ENCODE results near the gene THBS2. TPM values are rescaled to one million over a fixed set of nuclear protein-coding genes. Genes with fewer than 3 reads are reported as not detected.

The THBS2 gene
- polyA plus RNA-seq, 1 donor: 10.7 TPM

DNA sequence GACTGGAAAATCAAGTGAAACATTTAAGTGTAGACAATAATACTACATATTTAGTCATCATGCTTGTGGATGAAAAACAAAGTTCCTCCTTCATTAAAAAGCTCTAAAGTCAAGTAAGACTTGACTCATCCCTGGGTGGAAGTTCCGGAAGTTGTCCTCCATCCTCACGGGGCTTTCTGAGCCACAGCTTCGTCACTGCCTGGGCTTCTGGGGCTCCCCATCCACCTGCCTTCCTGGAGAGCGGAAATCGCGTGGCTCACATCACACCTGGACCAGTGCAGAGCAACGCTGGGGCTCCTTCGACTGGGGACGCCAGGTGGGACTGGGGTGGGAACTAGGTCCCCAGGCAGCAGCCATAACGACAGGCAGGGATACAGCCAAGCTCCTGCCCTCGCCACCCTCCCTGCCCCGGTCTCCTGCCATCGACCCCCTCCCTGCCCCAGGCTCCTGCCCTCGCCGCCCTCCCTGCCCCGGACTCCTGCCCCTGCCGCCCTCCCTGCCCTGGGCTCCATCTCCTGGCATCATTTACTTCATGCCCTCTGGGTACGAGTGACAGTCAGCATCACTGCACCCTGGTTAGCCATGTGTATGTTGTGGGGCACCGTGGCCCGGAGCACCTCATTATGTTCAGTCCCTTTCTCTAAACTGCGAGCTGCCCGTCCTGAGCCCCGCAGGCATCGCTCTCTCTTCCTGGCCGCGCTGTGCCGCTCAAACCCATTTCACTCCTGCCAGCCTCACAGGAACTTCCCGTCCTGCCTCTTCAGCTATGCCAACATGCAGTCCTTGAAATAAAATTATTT, 12.9 kb downstream of the THBS2 start:
- Histone ChIP-seq H3K4me1 (ENCODE audit: control insufficient read depth, insufficient read depth, low read length) (no peaks in the 10 kb centered on the region), H3K4me3 (ENCODE audit: low read length) (no peak overlapping the region), H3K27ac (ENCODE audit: low read length) (no peak overlapping the region), H3K36me3 (ENCODE audit: control insufficient read depth, insufficient read depth, low read length) (no peaks in the 10 kb centered on the region), H3K27me3 (ENCODE audit: control insufficient read depth, insufficient read depth, low read length) (peaks cover 2% of the 10 kb centered on the region), H3K9me3 (ENCODE audit: control insufficient read depth, low read depth, low read length) (peaks cover 4% of the 10 kb centered on the region)
- no peak for DNase-seq
- no CpG with 5 or more reads among the region's 28 CpGs for WGBS (ENCODE audit: insufficient coverage, low lambda C conversion rate)

DNA sequence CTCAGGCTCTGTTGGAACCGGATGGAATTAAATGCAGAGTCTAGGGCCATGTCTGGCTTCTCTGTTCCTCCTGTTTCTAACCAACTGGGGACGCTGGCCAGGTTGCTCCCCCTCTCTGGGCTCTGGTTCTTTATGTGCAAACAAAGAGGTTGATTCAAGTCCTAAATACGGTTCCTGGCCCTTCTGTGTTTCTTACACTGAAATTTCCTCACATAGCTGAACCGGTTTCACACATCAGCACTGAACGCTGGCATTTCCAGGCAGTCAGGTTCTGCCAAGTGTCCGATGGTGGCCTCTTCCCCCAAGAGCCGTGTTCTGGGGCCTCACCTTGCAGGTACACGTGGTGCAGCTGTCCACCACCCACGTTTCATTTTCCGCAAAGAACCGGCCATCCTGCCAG, 13.5 kb downstream of the THBS2 start:
- no peak overlapping the region for H3K27ac ChIP-seq (ENCODE audit: low read length)
- H3K27me3 ChIP-seq (ENCODE audit: control insufficient read depth, insufficient read depth, low read length): peaks cover 2% of the 10 kb centered on the region
- no CpG with 5 or more reads among the region's 11 CpGs for WGBS (ENCODE audit: insufficient coverage, low lambda C conversion rate)
- H3K4me3 ChIP-seq (ENCODE audit: low read length): no peak overlapping the region
- no peak for DNase-seq
- peaks cover 4% of the 10 kb centered on the region for H3K9me3 ChIP-seq (ENCODE audit: control insufficient read depth, low read depth, low read length)
- no peaks in the 10 kb centered on the region for H3K4me1 ChIP-seq (ENCODE audit: control insufficient read depth, insufficient read depth, low read length)
- H3K36me3 ChIP-seq (ENCODE audit: control insufficient read depth, insufficient read depth, low read length): no peaks in the 10 kb centered on the region

- no peak for DNase-seq
- H3K4me1 ChIP-seq (ENCODE audit: control insufficient read depth, insufficient read depth, low read length): no peaks in the 10 kb centered on the region
- H3K27ac ChIP-seq (ENCODE audit: low read length): no peak overlapping the region
- no peak overlapping the region for H3K4me3 ChIP-seq (ENCODE audit: low read length)
- peaks cover 10% of the 10 kb centered on the region for H3K9me3 ChIP-seq (ENCODE audit: control insufficient read depth, low read depth, low read length)
- no CpG with 5 or more reads among the region's 7 CpGs for WGBS (ENCODE audit: insufficient coverage, low lambda C conversion rate)
- H3K36me3 ChIP-seq (ENCODE audit: control insufficient read depth, insufficient read depth, low read length): no peaks in the 10 kb centered on the region
- H3K27me3 ChIP-seq (ENCODE audit: control insufficient read depth, insufficient read depth, low read length): peaks cover 2% of the 10 kb centered on the region
Observed at GRCh38 chr6:169239181-169239580, 14.5 kb downstream of the THBS2 start.

DNA sequence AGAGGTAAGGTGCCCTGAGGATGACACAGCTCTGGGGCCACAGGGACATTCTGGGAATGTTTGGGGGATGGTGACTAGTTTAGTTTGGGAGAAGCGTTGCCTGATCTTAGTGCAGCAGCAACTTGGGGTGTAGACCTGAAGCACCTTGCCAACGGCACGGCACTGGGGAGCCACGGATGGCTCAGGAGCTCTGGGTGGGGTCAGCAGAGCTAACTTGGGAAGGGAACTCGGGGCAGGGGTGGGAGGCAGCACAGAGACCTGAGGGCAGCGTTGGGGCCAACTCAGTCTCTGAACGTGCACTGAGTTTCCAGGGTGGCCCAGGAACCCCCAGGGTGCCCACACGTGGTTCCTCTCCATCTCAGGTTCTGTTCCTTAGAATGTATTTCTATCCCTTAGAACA, 14.9 kb downstream of the THBS2 start:
- Histone ChIP-seq H3K36me3 (ENCODE audit: control insufficient read depth, insufficient read depth, low read length) (no peaks in the 10 kb centered on the region), H3K27ac (ENCODE audit: low read length) (no peak overlapping the region), H3K27me3 (ENCODE audit: control insufficient read depth, insufficient read depth, low read length) (peaks cover 2% of the 10 kb centered on the region), H3K4me3 (ENCODE audit: low read length) (no peak overlapping the region), H3K9me3 (ENCODE audit: control insufficient read depth, low read depth, low read length) (peaks cover 14% of the 10 kb centered on the region), H3K4me1 (ENCODE audit: control insufficient read depth, insufficient read depth, low read length) (no peaks in the 10 kb centered on the region)
- WGBS (ENCODE audit: insufficient coverage, low lambda C conversion rate): 100% methylated on average over 1 of the region's 8 CpGs
- DNase-seq: no peak

DNA sequence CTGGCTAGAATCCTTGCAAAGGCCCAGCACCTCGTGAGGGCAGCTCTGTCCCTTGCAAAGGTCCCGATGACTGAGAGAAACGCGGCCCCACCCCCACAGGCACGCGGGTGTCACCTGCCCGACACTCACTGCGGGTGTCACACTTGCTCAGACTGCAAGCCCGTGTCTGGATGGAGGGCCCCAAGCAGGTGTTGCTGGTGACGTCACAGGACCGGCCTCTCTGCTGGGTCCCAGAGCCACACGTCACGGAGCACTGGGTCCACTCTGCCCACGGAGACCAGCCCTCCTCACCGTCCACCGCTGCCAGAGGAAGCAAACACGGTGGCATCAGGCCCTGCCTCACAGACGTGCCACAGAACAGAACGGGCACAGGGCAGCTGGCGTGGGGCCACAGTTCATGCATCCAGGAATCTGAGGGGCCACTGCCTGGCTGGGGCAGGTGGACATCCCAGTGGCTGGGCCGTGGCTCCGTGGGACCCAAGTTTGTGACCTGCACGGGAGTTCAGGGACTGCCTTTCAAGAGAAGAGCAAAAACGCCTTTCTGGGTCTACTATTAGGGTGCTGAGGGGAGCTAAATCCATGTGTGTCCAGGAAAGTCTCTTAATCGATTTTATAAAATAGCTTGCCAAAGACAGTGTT, 16.0 kb downstream of the THBS2 start:
- H3K27ac ChIP-seq (ENCODE audit: low read length): no peak overlapping the region
- no peaks in the 10 kb centered on the region for H3K4me1 ChIP-seq (ENCODE audit: control insufficient read depth, insufficient read depth, low read length)
- H3K4me3 ChIP-seq (ENCODE audit: low read length): no peak overlapping the region
- H3K36me3 ChIP-seq (ENCODE audit: control insufficient read depth, insufficient read depth, low read length): no peaks in the 10 kb centered on the region
- DNase-seq: no peak
- 88% methylated on average over 1 of the region's 25 CpGs for WGBS (ENCODE audit: insufficient coverage, low lambda C conversion rate)
- H3K27me3 ChIP-seq (ENCODE audit: control insufficient read depth, insufficient read depth, low read length): peaks cover 2% of the 10 kb centered on the region
- peaks cover 25% of the 10 kb centered on the region for H3K9me3 ChIP-seq (ENCODE audit: control insufficient read depth, low read depth, low read length)

DNA sequence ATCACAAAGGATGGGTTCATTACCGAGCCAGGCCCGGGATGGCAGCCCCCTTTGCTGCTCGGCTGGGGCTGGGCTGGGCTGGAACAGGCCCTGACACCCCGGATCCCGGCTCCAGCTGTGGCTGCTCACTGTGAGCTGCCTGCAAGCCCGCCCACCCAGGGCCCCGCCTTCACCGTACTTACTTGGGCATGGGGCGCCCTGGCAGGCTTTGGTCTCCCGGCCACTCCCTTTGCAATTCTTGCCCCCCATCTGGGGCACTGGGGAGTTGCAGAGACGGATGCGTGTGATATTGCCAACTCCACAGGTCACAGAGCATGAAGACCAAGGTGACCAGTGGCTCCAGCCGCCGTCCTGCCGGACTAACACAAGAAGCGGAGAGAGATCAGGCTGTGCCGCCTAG, 16.7 kb downstream of the THBS2 start:
- Histone ChIP-seq H3K4me3 (ENCODE audit: low read length) (no peak overlapping the region), H3K36me3 (ENCODE audit: control insufficient read depth, insufficient read depth, low read length) (no peaks in the 10 kb centered on the region), H3K27ac (ENCODE audit: low read length) (no peak overlapping the region), H3K4me1 (ENCODE audit: control insufficient read depth, insufficient read depth, low read length) (no peaks in the 10 kb centered on the region), H3K27me3 (ENCODE audit: control insufficient read depth, insufficient read depth, low read length) (peaks cover 2% of the 10 kb centered on the region), H3K9me3 (ENCODE audit: control insufficient read depth, low read depth, low read length) (peaks cover 32% of the 10 kb centered on the region)
- no CpG with 5 or more reads among the region's 17 CpGs for WGBS (ENCODE audit: insufficient coverage, low lambda C conversion rate)
- no peak for DNase-seq

GRCh38 chr6:169236545-169236944, 17.1 kb downstream of the THBS2 start:
- peaks cover 35% of the 10 kb centered on the region for H3K9me3 ChIP-seq (ENCODE audit: control insufficient read depth, low read depth, low read length)
- H3K4me1 ChIP-seq (ENCODE audit: control insufficient read depth, insufficient read depth, low read length): no peaks in the 10 kb centered on the region
- DNase-seq: no peak
- H3K27ac ChIP-seq (ENCODE audit: low read length): no peak overlapping the region
- H3K36me3 ChIP-seq (ENCODE audit: control insufficient read depth, insufficient read depth, low read length): no peaks in the 10 kb centered on the region
- WGBS (ENCODE audit: insufficient coverage, low lambda C conversion rate): 81% methylated on average over 2 of the region's 8 CpGs
- H3K27me3 ChIP-seq (ENCODE audit: control insufficient read depth, insufficient read depth, low read length): peaks cover 2% of the 10 kb centered on the region
- no peak overlapping the region for H3K4me3 ChIP-seq (ENCODE audit: low read length)

GRCh38 chr6:169235286-169235685, 18.4 kb downstream of the THBS2 start:
- no peak for DNase-seq
- H3K27ac ChIP-seq (ENCODE audit: low read length): no peak overlapping the region
- H3K27me3 ChIP-seq (ENCODE audit: control insufficient read depth, insufficient read depth, low read length): peaks cover 2% of the 10 kb centered on the region
- H3K4me3 ChIP-seq (ENCODE audit: low read length): no peak overlapping the region
- H3K36me3 ChIP-seq (ENCODE audit: control insufficient read depth, insufficient read depth, low read length): peaks cover 4% of the 10 kb centered on the region
- WGBS (ENCODE audit: insufficient coverage, low lambda C conversion rate): no CpG with 5 or more reads among the region's 11 CpGs
- peaks cover 37% of the 10 kb centered on the region for H3K9me3 ChIP-seq (ENCODE audit: control insufficient read depth, low read depth, low read length)
- H3K4me1 ChIP-seq (ENCODE audit: control insufficient read depth, insufficient read depth, low read length): no peaks in the 10 kb centered on the region

DNA sequence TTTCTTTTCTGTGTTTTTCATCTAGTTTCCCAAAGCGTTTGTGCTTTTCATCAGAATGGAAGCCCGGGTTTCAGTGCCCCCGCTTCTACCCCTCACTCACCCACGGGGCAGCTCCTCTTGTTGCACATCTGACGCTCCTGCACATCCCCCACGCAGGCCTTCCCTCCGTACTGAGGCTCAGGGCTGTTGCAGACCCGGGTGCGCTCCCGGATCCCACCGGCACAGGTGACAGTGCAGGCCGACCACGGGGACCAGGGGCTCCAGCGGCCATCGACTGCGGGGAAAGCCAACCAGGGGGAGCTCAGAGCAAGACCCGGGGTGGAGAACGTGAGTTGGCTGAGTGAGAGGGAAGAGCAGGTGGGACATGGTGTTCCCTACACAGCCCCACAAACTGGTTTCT, 19.0 kb downstream of the THBS2 start:
- WGBS (ENCODE audit: insufficient coverage, low lambda C conversion rate): 80% methylated on average over 1 of the region's 18 CpGs

DNA sequence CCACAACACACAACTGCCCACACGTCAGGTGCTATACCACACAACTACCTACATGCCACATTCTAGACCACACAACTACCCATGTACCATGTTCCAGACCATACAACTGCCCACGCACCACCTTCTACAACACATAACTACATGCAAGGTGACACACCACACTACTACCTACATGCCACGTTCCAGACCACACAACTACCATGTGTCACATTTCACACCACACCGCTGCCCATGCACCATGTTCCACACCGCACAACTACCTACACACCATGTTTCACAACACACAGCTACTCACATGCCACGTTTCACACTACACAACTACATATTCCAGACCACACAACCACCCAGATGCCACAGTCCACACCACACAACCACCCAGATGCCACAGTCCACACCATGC, 19.8 kb downstream of the THBS2 start:
- Histone ChIP-seq H3K36me3 (ENCODE audit: control insufficient read depth, insufficient read depth, low read length) (peaks cover 5% of the 10 kb centered on the region), H3K9me3 (ENCODE audit: control insufficient read depth, low read depth, low read length) (peaks cover 37% of the 10 kb centered on the region), H3K4me1 (ENCODE audit: control insufficient read depth, insufficient read depth, low read length) (no peaks in the 10 kb centered on the region), H3K27me3 (ENCODE audit: control insufficient read depth, insufficient read depth, low read length) (peaks cover under 1% of the 10 kb centered on the region), H3K4me3 (ENCODE audit: low read length) (no peak overlapping the region), H3K27ac (ENCODE audit: low read length) (no peak overlapping the region)
- DNase-seq: no peak
- WGBS (ENCODE audit: insufficient coverage, low lambda C conversion rate): 100% methylated on average over 2 of the region's 6 CpGs

More for the DNA sequence above, 19.0 kb downstream of the THBS2 start:
- H3K4me3 ChIP-seq (ENCODE audit: low read length): no peak overlapping the region
- H3K27ac ChIP-seq (ENCODE audit: low read length): no peak overlapping the region
- peaks cover 2% of the 10 kb centered on the region for H3K27me3 ChIP-seq (ENCODE audit: control insufficient read depth, insufficient read depth, low read length)
- H3K36me3 ChIP-seq (ENCODE audit: control insufficient read depth, insufficient read depth, low read length): peaks cover 4% of the 10 kb centered on the region
- peaks cover 37% of the 10 kb centered on the region for H3K9me3 ChIP-seq (ENCODE audit: control insufficient read depth, low read depth, low read length)
- no peak for DNase-seq
- H3K4me1 ChIP-seq (ENCODE audit: control insufficient read depth, insufficient read depth, low read length): no peaks in the 10 kb centered on the region
